Endothelial cell of umbilical vein (primary cell): ENCODE data around the gene ZNF22.

Source experiments
- CTCF ChIP-seq, 2 donors: IDR thresholded peaks; 1 replicate in 1 of 2; 2 replicates in 1 of 2; pipeline ENCODE4 v1.5.1; 2011; ENCODE audit warnings: low read length in 2 of 2, mild to moderate bottlenecking in 2 of 2, moderate library complexity in 2 of 2, control low read depth in 1 of 2, inconsistent platforms in 1 of 2, low read depth in 1 of 2; ENCODE audit not compliant: insufficient read depth in 1 of 2; ENCODE audit errors: extremely low read depth in 1 of 2
- EZH2 ChIP-seq: IDR thresholded peaks from 2 replicates; pipeline ENCODE4 v1.6.1; 2012; ENCODE audit warnings: borderline replicate concordance, low read depth, mild to moderate bottlenecking, moderate library complexity, low read length, inconsistent platforms; ENCODE audit not compliant: severe bottlenecking
- JUN ChIP-seq: IDR thresholded peaks from 2 replicates; pipeline ENCODE4 v1.6.1; 2011; ENCODE audit warnings: borderline replicate concordance, low read depth; ENCODE audit not compliant: insufficient read length, insufficient read depth
- MAX ChIP-seq: IDR thresholded peaks from 2 replicates; pipeline ENCODE4 v1.6.1; 2011; ENCODE audit not compliant: insufficient read depth, insufficient read length
- POLR2A ChIP-seq: IDR thresholded peaks from 2 replicates; pipeline ENCODE4 v1.6.1; 2012; ENCODE audit warnings: low read depth, mild to moderate bottlenecking, control low read depth, low read length
- POLR2AphosphoS5 ChIP-seq: IDR thresholded peaks from 2 replicates; pipeline ENCODE4 v1.6.1; 2012; ENCODE audit warnings: low read depth, mild to moderate bottlenecking, control low read depth, low read length, moderate library complexity; ENCODE audit not compliant: insufficient read depth

DNA sequence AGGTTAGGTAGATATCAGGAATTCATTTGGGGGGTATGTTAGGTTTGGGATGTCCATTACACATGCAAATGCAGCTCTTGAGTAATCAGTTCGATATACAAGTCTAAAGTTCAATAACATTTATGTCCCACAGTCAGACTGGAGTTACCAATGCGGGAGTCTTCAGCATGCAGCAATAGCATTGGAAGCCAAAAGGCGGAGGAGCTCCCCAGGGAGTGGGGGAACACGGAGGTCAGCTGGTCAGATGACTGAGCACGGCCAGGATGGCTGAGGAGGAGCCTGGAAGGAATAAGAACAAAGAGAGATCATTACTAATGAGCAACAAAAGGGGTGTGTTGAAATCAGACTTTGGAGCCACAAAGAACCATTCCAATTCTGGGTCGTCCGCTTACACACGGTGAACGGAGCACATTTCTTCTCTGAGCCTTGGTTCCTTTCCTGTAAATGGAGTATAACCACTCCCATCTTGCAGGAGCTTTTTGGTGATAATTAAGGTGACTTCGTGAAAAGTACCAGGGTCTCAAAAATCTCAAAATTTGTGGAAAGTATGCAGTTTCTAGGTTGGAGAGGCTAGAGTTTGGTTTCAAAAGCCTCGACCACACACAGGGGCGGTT is 478 bp upstream of the ZNF22 start:
- TF ChIP-seq CTCF (IDR thresholded peaks at IDR 0.05; ENCODE audit: extremely low read depth in 1 of 2, insufficient read depth in 1 of 2, low read depth in 1 of 2, low read length in 2 of 2), result no peak
- TF ChIP-seq EZH2, result no peak
- TF ChIP-seq POLR2AphosphoS5, result no peak
- TF ChIP-seq POLR2A, result no peak
- no peak for TF ChIP-seq MAX
- no peak for TF ChIP-seq JUN
